ENCODE results near the gene PEX11A. TPM values are rescaled to one million over a fixed set of nuclear protein-coding genes. Genes with fewer than 3 reads are reported as not detected.

Gene PEX11A
- total RNA-seq, 4 donors from 2014 or later, result 4.1 to 50.8 (median 15.7) TPM

DNA sequence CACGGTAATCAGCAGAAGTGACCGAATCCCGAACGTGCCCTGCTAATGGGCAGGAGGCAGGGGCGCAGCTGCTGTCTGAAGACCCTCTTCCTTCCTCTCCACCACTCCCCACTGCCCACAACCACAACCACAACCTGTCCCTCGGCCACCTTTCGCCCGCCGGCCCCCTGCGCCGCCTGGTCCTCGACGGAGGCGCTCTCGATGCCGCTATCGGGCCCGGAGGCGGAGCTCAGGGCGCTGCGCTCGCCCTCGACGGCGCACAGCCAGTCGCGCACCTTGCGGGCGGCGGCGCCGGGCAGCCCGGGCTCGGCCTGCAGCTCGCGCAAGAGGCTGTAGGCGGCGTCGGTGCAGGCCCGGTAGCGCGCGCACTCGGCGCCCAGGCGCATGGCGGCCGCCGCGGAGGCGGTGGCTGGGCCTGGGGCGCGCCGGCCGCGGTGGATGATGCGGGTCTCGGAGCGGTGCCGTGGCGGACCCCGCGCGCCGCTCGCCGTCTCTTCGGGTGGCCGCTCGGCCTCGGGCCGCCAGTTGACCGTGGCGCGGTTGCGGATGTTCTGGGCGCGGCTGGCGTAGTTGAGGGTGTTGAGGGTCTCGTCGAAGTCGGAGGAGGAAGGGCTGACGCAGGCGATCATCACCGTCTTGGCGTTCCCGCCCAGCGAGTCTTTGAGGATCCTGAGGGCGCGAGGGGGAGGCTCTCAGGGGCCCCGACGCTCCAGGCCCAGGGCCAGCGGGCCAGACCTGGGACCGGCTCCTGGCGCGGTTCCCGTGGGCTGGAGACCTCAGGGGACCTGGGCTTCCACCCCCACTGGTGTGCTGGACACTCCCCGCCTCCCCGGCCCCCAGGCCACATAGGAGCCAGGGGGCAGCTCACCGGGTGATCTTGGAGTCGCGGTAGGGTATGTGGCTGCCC, 42.2 kb downstream of the PEX11A start:
- no peaks in the 10 kb centered on the region for H3K27me3 ChIP-seq
- H3K9me3 ChIP-seq, result no peaks in the 10 kb centered on the region
- no peak overlapping the region for H3K4me3 ChIP-seq
- DNase-seq, result peak in 2 of 3 donors; percentile 30 to 32
- TF ChIP-seq CTCF (IDR thresholded peaks at IDR 0.05) (no peak), POLR2A (IDR thresholded peaks at IDR 0.05) (no peak)
- H3K4me1 ChIP-seq, result peaks cover 0 to 4% (median 0%) of the 10 kb centered on the region in 4 donors
- no peak overlapping the region for H3K27ac ChIP-seq
- H3K36me3 ChIP-seq, result no peaks in the 10 kb centered on the region

GRCh38 chr15:89647191-89647851, 43.2 kb downstream of the PEX11A start:
- Histone ChIP-seq H3K4me1 (peaks cover 0 to 4% (median 0%) of the 10 kb centered on the region in 4 donors), H3K27me3 (no peaks in the 10 kb centered on the region), H3K27ac (no peak overlapping the region), H3K4me3 (peak overlapping the region in 1 of 4 donors; percentile 30), H3K9me3 (no peaks in the 10 kb centered on the region), H3K36me3 (no peaks in the 10 kb centered on the region)
- DNase-seq, result peak; percentile 54 to 90 (median 86)
- TF ChIP-seq CTCF (IDR thresholded peaks at IDR 0.05) (peak; percentile 2 to 78 (median 74)), POLR2A (IDR thresholded peaks at IDR 0.05) (no peak)

DNA sequence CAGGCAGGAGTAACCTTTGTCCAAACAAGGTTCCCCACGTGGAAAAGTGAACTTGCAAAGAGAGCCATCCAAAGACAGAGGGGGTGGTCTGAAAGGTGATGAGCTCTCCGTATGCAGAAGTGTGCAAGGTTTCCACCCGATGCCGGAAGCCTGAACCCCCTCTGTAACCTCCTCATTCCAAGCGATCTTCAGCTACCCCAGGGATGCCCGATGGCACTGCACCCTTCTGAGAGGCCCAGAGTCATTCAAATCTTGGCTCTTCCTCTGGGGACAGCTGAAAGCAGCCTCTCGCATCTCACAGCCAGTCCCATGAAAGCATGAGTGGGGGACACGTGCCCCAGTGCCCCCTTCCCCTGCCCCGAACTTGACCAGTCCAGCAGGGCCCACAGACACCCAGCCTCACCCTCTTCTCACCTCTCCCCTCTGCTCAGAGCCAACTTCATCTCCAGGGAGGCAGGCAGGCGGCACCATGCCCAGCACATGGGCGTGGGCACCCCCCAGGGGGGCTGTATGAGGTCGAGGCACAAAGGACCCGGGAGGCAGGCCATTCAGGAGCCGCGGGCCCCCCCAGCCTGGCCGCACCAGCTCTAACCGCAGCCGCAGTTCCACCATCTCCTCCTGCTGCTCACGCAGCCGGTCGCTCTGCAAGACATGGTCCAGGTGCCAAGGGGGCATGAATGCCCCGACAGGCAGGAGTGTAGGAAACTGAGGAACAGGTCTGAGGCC, 44.0 kb downstream of the PEX11A start:
- H3K4me1 ChIP-seq, result peaks cover 0 to 4% (median 0%) of the 10 kb centered on the region in 4 donors
- no peak overlapping the region for H3K27ac ChIP-seq
- DNase-seq, result peak in 1 of 3 donors; percentile 44
- H3K9me3 ChIP-seq, result no peaks in the 10 kb centered on the region
- H3K27me3 ChIP-seq, result no peaks in the 10 kb centered on the region
- no peak overlapping the region for H3K4me3 ChIP-seq
- no peaks in the 10 kb centered on the region for H3K36me3 ChIP-seq
- TF ChIP-seq CTCF (IDR thresholded peaks at IDR 0.05) (no peak), POLR2A (IDR thresholded peaks at IDR 0.05) (no peak)

DNA sequence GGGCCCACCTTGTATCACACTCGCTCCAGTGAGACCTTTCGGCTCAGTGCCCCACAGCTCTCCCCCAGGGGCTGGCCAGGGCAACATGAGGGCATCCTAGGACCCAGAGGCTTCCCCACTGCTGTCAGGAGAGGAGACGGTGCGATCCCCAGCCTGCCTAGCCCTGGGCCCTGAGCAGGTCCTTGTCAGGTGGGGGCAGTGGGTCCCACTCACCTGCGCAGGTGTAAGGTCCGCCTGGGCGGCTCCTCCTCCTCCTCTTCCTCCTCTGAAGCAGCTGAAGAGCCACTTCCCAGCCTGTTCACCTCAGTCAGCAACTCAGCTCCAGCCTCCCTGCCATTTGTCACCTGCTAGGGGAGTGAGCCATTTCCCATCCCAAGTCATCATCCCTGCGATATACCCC, 44.9 kb downstream of the PEX11A start:
- H3K4me1 ChIP-seq, result peaks cover 0 to 4% (median 0%) of the 10 kb centered on the region in 4 donors
- no peaks in the 10 kb centered on the region for H3K9me3 ChIP-seq
- no peaks in the 10 kb centered on the region for H3K36me3 ChIP-seq
- no peak for DNase-seq
- H3K27me3 ChIP-seq, result no peaks in the 10 kb centered on the region
- no peak overlapping the region for H3K27ac ChIP-seq
- no peak overlapping the region for H3K4me3 ChIP-seq
- no peak for TF ChIP-seq CTCF (IDR thresholded peaks at IDR 0.05)
- TF ChIP-seq POLR2A (IDR thresholded peaks at IDR 0.05), result no peak

DNA sequence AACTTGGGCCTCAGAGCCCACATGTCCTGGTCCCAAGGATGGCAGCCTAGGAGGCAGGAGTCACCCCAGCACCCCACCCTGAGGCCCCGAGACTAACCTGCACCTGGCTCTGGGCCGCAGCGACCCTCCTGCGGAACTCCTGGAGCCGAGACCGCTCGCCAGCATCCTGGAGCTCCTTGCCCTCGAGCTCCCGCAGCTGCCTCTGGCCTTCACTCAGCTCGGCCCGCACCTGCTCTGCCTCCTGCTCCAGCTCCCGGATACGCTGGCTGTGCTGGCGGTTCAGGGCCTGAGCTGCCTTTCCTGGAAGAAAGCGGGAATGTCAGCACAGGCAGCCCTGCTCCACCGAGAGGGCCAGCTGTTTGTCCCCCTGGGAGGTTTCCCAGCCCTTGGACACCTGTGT, 48.4 kb downstream of the PEX11A start:
- H3K4me1 ChIP-seq, result no peaks in the 10 kb centered on the region
- DNase-seq, result peak in 1 of 3 donors; percentile 23
- no peaks in the 10 kb centered on the region for H3K36me3 ChIP-seq
- no peak overlapping the region for H3K4me3 ChIP-seq
- no peak overlapping the region for H3K27ac ChIP-seq
- no peak for TF ChIP-seq CTCF (IDR thresholded peaks at IDR 0.05)
- TF ChIP-seq POLR2A (IDR thresholded peaks at IDR 0.05), result no peak
- H3K9me3 ChIP-seq, result no peaks in the 10 kb centered on the region
- no peaks in the 10 kb centered on the region for H3K27me3 ChIP-seq

All from Peyer's patch (tissue), 4 donors.